ENCODE data around the gene SCRN3.

SCRN3 gene

GRCh38 chr2:174461221-174461620 lies 65.7 kb downstream of the SCRN3 start:
- DNase-seq (ENCODE audit: low spot score), result no peak
- TF ChIP-seq CTCF (IDR thresholded peaks at IDR 0.05; ENCODE audit: extremely low read depth, missing control alignments), result no peak

- no peak for TF ChIP-seq CTCF (IDR thresholded peaks at IDR 0.05; ENCODE audit: extremely low read depth, missing control alignments)
- DNase-seq (ENCODE audit: low spot score), result no peak
Observed at GRCh38 chr2:174465327-174465726, 69.8 kb downstream of the SCRN3 start.

GRCh38 chr2:174473796-174474195 lies 78.3 kb downstream of the SCRN3 start:
- no peak for TF ChIP-seq CTCF (IDR thresholded peaks at IDR 0.05; ENCODE audit: extremely low read depth, missing control alignments)

GRCh38 chr2:174477759-174478158 lies 82.2 kb downstream of the SCRN3 start:
- DNase-seq (ENCODE audit: low spot score), result no peak
- no peak for TF ChIP-seq CTCF (IDR thresholded peaks at IDR 0.05; ENCODE audit: extremely low read depth, missing control alignments)

More at GRCh38 chr2:174473796-174474195, 78.3 kb downstream of the SCRN3 start:
- no peak for DNase-seq (ENCODE audit: low spot score)
